Stimulated activated CD4-positive, alpha-beta T cell treated with anti-CD3 and anti-CD28 coated beads, Interleukin-2, amount 100 ng/mL, for 48 hours (primary cell): ENCODE results near the gene DGCR6L.
A peak's percentile ranks its signal among the peaks of the same experiment; 100 is the strongest.
"Not testable (repeated sequence)": the region's sequence is repeated elsewhere in the genome, so short reads cannot be mapped to it uniquely, and the experiment has no call there.

Source experiments
- DNase-seq, 2 donors: peaks; one replicate each; pipeline ENCODE4 v3.0.0-alpha.2; 2020

The DGCR6L gene

DNA sequence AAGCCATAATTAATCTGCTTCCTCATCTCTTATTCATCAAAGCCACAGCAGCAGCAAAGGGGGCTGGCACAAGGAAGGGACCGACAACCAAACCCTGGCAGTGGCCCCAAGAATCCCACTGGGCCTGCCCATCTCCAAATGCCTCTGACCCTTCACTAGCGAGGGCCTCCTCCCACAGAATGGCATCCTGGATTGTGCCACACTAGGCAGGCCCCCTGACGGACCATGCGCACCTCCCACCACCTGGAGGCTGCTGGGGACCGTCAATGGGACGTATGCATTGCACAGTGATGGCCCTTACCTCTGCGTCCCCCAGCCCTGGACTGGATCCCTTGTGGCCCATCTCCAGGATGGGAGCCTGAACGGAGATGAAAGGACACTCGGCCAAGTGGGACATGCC lies 47.7 kb downstream of the DGCR6L start:
- no peak for DNase-seq

DNA sequence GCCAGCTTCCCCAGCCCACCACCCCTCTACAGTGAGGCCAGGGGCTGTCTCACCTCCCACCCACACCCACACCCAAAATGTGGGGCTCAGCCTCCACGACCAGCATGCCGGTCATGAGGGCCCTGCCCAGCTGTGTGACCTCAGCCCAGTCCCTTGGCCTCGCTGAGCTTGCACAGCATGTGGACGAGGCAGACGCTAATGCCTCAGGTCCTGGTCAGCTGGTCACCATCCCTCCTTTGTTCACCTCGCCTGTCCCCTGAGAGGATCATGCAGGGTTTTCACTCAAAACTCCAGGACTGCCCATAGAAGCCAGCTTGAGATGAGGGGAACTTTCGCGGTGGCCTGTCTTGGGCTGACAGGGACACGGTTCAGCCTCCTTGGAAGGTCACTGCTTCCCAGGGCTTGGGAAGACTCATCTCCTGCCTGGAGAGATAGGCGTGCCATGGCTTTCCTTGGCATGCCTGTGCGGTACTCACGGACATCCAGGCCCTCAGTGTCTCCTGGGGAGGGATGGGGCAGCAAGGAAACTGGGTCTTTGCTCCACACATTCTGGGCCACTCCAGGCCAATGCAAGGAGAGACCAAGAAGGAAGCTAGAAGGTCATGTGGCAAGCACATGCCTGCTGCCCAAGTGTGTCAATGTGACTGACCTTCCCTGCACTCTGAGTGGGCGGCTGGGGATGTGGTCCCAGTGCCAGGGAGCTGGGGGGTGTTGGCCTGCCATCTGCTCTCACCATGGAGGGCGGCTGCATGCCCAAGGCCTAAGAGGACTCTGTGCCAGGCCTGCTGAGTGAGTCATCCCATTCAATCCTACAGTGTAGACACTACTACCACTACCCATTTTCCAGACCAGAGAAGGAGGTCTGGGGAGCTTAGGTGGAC lies 48.5 kb downstream of the DGCR6L start:
- DNase-seq = no peak

DNA sequence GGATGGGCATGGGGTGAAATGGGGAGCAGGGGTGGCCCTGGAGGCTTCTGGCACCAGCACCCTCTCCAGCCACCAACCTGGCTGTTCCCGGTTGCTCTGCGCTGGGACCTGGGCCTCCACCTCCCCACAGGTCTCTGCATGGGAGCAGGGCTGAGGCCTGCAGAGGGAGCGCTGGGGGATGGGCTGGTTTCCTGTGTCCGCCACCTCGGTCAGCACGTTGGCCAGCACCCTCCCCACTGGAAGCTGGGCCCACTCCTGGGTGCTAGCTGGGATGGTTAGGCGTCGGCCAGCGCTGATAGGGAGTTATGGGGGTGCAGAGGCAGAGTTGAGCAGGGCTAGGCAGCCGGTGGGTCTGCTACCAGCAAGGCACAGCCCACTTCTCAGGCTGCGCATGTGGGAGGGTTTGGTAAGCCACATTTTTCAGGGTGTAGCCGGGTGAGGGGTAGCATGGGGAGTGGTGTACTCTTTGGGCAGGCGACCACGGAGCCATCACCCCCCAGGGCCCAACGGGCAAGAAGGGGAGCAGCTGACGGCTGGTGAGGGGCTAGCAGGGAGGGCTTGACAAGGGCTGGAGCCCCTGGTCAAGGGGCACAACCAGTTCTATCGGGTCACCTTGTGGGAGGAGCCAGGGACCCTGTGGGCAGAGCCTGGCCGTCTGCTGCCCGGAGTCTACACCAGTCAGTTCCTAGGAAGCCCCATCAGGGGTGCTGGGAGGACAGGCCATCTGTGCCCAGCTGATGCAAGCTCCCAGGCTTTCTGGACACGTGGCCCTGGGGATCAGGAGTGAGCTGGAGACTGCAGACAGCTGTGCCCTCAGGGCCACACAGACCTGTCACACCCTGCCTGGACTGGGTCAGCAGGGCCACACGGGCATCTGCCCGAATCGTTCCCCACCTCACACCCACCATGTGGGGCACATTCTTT lies 49.4 kb downstream of the DGCR6L start:
- DNase-seq = not testable (repeated sequence)

DNA sequence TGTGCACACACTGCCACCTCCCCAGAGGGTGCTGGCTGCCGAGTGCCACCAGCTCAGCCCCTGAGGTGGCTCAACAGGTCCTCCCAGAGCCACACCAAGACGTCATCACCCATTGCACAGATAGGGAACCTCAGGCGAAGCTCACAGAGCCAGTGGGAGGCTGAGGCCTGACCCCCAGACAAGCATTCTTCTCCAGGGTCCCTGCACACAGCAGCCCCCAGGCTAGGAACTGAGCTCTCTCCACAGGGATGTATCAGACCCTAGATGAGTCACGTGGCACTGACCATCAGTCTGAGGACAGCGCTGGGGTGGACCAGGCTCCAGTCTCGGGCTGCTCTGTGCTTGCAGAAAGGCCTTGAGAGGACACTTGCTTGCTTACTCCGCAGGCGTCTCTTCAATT lies 50.2 kb downstream of the DGCR6L start:
- not testable (repeated sequence) for DNase-seq

DNA sequence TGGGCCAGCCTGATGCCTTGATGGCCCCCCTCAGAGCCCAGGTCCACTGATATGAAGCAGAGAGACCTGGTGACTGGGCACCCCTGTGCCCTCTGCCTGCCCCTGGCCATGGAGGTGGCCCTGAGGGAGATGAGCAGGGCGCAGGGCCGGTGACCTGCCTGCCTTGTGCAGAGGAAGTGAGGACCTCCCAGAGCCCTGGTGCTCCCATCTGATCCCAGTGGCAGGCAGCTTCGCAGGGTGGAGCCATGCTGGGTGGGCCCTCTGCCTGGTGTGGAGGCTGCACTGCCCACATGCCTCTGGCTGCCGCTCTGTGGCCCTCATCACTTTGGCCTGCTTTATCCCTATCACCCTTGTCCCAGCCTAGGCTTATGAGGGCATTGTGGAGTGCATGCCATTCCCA lies 50.7 kb downstream of the DGCR6L start:
- DNase-seq = not testable (repeated sequence)

DNA sequence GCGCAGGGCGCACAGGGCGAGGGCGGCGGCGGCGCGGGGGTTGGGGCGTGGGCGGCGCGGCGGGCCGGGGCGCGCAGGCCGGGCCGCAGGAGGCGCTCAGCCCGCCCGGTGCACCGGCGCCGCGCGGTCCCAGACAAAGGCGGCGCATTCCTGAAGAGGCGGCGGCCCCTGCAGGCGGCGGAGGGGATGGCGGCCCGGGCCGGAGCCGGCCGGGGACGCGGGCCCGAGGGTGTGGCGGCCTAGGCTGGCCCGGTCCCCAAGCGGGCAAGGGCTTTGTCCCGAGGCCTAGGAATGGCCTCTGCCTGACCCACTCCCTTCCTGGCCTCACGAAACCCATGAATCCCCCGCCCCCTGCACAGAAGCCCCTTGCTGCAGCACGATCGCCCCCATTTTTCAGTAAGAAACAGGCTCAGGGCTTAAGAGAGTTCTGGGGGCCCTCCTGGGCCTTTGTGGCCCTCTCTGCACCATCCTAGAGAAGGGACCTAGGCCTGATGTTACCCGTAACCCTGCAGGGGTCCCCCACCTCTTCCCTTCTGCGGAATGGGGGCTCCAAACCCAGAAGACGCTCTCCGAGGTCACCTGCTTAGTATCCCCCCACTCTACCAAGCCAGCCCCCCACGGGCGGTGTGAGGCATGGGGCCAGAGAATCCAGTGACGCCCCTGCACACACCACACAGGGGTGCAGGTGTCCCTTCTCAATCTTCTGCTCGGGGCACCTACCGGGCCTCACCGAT lies 51.4 kb downstream of the DGCR6L start, which contains the start of gene RTN4R:
RTN4R (minus strand) TSS at position 40 of the 734 bp plus-strand sequence. CDS start 226 bp downstream, outside the sequence.
- DNase-seq = peak; percentile 57 to 64

DNA sequence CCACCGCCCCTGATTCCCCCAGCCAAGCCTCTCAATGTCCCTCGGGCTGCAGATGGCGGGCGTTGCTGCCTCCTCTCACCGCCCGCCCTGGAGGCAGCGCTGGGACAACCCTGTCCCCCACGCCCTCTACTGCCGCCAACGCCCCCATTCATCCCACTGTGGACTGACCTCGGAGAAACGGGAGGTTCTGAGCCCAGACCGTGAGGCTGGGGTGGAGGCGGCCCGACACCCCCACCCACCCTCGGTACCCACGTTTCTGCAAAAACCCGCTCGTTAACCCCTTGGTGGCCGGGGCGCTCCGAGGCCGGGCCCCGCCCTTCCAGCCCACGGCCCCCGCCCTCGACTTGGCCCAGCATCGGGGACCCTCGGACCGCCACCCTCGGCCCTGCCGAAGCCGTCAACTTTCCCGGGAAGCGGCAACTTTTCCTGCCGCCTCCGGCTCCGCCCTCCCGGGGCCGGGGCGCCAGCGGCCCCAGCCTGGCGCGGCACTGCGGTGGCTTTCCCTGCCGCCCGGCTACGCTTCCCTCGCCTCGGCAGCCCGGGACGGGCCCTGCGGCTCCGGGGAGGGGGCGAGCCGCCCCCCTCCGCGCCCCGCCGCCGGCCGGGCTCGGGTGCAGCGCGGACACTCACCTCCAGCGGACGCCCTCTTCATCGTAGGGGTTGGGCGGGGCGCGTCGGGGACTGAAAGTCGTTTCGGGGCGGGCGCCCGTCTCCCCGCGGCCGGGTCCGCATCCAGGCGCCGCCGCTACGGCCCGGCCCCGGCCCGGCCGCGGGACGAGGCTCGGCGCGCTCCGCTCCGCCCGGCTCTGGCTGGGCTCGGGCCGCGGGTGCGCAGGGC lies 52.2 kb downstream of the DGCR6L start:
- DNase-seq = no peak

DNA sequence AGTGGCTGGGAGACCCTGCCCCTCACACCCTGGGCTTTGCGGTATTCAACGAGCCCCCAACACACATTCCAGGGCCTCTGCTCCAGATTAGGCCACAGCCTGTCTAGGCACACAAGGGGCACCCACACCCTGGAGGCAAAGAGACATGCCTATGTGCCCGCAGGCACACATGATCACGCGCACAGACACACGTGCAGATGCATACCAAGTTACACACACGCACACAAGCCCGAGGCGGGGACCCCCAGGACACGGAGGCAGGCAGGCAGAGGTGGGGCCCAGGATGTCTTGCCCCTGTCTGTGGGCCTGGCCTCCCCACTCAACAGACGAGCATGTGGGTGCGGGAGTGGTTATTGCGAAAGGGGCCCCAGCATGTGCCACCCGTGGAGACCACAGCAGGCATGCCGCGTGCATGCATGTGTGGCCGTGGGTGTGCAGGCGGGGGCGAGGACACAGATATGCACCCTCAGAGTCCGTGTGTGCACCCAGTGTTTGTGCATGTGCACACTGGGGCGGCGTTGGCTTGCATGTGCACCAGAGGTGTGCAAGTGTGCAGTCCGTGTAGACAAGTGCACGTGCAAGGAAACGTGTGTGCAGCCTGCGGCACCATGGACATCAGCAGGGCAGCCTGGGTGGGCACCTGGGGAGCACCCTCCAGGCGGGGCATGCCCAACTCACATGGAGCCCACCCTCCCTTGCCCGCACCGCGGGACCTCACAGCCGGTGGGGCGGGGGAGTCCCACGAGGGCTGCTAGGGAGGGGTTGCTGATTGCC lies 53.0 kb downstream of the DGCR6L start:
- not testable (repeated sequence) for DNase-seq

DNA sequence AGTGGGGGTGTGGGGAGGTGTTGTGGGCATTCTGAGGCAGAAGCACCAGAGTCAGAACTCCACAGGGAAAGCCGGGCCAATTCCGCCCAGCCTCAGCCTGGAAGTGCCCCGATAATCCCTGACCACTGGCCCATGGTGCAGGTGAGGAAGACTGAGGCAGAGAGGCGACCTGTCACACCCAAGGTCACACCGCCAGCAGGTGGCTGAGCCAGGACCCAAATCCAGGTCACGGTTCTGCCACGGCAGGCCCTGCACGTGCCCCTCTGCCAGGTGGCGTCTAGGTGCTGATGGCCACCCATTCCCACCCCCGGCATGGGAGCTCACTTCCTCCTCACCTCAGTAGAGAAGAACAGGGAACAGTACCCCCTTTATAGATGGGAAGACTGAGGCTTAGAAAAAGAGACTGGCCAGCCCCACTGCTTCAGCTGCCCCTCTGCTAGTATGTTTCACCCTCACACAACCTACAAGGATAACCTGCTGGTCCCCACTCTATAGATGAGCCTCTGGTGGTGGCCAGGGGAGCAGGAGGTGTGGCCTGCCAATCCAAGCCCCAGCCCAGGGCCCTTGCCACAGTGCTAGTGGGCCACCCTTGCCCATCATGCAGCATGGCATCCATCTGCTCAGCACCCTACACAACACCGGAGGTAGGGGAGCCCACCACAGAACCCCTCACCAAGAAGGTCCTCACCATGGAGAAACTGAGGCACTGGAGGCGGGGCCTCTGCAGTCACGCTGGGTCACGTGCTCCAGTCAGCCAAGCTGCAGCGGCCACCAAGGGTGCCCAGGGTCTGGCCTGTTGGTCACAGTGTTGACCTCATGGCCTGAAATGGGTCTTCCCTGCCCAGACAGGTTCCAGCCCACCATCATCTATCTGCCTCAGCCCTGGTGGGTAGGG lies 53.8 kb downstream of the DGCR6L start:
- not testable (repeated sequence) for DNase-seq

DNA sequence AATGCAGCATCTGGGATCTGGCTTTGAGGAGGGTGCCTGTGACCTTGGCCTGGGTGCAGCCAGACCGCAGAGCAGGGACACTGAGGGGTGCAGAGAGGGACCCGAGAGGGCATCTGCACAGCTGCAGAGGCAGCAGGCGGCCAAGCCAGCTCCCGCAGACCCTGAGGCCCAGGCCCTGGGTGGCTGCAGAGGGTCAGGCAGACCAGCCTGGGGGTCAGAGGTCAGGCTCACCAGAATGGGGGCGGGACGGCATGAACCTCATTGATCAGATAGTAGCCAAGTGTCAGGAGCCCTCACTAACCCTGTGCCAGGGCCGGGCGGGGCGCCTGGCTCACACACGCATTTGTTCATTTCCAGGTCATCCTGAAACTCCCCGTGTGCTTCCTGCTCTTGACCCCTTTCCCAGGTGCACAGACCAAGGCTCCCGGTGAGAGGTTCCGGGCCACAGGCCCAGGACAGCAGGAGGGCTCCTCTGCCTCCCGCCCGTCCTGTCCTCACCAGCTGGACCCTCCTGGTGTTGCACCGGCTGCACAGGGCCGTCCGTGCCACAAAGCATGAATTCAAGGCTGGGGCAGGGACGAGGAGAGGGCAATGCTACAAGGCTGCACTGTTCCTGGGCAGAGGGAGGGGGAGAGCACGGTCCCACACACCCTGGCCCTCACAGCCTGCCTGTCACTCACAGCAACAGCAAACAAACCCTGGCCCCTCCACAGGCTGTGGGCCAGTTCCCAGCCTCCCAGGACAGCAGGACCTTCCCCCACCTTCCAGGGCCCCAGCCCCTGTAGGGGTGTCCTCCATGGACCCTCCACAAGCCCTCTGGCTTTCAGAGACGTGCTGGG lies 55.0 kb downstream of the DGCR6L start:
- no peak for DNase-seq
